HepG2 (cell line): ENCODE data around the gene ZNF22. TPM values are rescaled to one million over a fixed set of nuclear protein-coding genes. Genes with fewer than 3 reads are reported as not detected.

Experiments
- KDM5A ChIP-seq: fragments of 200-600 bp; sonication (generic); IDR thresholded peaks from 2 replicates; pipeline ENCODE4 v1.7.0; 2018; ENCODE audit warnings: antibody characterized with exemption, mild to moderate bottlenecking, low read length, borderline replicate concordance
- KIAA2018 ChIP-seq: sonication (generic); formaldehyde crosslinking; IDR thresholded peaks from 2 replicates; pipeline ENCODE4 v1.5.0; 2020; ENCODE audit warnings: mild to moderate bottlenecking, missing genetic modification reagents, borderline replicate concordance
- MEIS2 ChIP-seq: sonication (generic); formaldehyde crosslinking; IDR thresholded peaks from 2 replicates; pipeline ENCODE4 v1.9.0; 2021; ENCODE audit warnings: mild to moderate bottlenecking, missing genetic modification reagents
- TIGD3 ChIP-seq: sonication (generic); formaldehyde crosslinking; IDR thresholded peaks from 2 replicates; pipeline ENCODE4 v1.5.1; 2020; ENCODE audit warnings: mild to moderate bottlenecking, missing genetic modification reagents, borderline replicate concordance
- ZNF75D ChIP-seq: sonication (generic); formaldehyde crosslinking; IDR thresholded peaks from 2 replicates; pipeline ENCODE4 v1.8.1; 2023; ENCODE audit warnings: missing genetic modification reagents, mild to moderate bottlenecking, borderline replicate concordance
- polyA plus RNA-seq, 8 experiments: library from polyadenylated mRNA; depleted of rRNA in 3 of 8; stranded (reverse) in 7 of 8; unstranded in 1 of 8; fragments of >200 nt; fragmentation: Illumina TruSeq in 4 of 8; extraction: Trizol in 4 of 8; gene quantifications; 2 replicates each; pipeline versions ENCODE4 v1.2.1 to v1.2.3, GENCODE V29; 2011 to 2016; ENCODE audit warnings: low read depth in 4 of 8, missing spikeins in 1 of 8, mixed read lengths in 1 of 8; ENCODE audit not compliant: insufficient read depth in 1 of 8
- total RNA-seq, 5 experiments: library from RNA; depleted of rRNA; stranded (reverse); fragments of >200 nt; fragmentation: Illumina TruSeq; extraction: Trizol; gene quantifications; 2 replicates each; pipeline ENCODE4 v1.2.3, GENCODE V29; 2016; ENCODE audit warnings: low read depth in 1 of 5
- TF ChIP-seq, protein P1 (sequence below): sonication (generic); formaldehyde crosslinking; IDR thresholded peaks from 2 replicates; pipeline ENCODE4 v1.4.0; 2020; ENCODE audit warnings: missing genetic modification reagents
- TF ChIP-seq, protein P2 (sequence below): sonication (generic); formaldehyde crosslinking; IDR thresholded peaks from 2 replicates; pipeline ENCODE4 v1.8.0; 2022; ENCODE audit warnings: missing genetic modification reagents, mild to moderate bottlenecking, moderate library complexity, borderline replicate concordance

The ZNF22 gene
- total and polyA plus RNA-seq, 2 of the 13 experiments (the other 11 are each of a cell fraction or from before 2014, with no cell fraction given), result 0.40 to 1.3 TPM

DNA sequence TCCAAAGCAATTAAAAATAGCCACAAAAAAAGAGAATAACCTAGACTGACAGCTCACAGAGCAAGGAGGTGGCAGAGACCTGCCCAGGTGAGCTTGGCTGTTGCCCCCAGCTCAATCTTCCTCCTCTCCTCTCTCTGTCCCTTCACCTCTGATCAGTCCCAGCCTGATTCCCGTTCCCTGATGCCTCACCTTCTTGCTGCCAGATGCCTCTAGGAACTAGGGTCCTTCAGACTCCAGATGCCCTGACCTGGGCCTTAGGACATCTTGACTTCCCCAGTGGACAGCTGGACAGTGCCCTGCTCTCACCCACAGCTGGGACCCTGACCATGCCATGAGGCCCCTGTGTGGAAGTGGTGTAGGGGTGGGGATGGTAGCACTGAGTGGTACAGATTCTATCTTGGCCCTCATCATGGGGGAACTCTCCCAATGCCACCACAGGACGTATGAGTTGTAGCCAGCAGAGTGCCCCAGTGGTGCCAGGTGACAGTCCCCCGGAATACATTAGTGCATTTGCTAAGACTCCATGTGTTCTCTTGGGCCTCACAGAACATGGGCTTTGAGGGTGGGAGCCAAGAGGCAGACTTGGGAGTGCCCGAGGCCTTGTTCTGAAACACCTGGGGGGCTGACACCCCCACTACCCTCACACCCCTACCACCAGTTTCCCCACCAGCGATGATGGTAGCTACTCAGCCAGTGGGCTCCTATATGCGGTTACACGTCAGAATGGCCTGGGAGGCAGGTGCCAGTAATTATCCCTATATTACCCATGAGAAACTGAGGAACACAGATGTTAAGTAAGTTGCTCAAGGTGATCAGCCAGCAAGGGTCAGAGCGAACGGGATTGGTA lies 24.1 kb upstream of the ZNF22 start (continued):
- TF ChIP-seq, protein P1, sequence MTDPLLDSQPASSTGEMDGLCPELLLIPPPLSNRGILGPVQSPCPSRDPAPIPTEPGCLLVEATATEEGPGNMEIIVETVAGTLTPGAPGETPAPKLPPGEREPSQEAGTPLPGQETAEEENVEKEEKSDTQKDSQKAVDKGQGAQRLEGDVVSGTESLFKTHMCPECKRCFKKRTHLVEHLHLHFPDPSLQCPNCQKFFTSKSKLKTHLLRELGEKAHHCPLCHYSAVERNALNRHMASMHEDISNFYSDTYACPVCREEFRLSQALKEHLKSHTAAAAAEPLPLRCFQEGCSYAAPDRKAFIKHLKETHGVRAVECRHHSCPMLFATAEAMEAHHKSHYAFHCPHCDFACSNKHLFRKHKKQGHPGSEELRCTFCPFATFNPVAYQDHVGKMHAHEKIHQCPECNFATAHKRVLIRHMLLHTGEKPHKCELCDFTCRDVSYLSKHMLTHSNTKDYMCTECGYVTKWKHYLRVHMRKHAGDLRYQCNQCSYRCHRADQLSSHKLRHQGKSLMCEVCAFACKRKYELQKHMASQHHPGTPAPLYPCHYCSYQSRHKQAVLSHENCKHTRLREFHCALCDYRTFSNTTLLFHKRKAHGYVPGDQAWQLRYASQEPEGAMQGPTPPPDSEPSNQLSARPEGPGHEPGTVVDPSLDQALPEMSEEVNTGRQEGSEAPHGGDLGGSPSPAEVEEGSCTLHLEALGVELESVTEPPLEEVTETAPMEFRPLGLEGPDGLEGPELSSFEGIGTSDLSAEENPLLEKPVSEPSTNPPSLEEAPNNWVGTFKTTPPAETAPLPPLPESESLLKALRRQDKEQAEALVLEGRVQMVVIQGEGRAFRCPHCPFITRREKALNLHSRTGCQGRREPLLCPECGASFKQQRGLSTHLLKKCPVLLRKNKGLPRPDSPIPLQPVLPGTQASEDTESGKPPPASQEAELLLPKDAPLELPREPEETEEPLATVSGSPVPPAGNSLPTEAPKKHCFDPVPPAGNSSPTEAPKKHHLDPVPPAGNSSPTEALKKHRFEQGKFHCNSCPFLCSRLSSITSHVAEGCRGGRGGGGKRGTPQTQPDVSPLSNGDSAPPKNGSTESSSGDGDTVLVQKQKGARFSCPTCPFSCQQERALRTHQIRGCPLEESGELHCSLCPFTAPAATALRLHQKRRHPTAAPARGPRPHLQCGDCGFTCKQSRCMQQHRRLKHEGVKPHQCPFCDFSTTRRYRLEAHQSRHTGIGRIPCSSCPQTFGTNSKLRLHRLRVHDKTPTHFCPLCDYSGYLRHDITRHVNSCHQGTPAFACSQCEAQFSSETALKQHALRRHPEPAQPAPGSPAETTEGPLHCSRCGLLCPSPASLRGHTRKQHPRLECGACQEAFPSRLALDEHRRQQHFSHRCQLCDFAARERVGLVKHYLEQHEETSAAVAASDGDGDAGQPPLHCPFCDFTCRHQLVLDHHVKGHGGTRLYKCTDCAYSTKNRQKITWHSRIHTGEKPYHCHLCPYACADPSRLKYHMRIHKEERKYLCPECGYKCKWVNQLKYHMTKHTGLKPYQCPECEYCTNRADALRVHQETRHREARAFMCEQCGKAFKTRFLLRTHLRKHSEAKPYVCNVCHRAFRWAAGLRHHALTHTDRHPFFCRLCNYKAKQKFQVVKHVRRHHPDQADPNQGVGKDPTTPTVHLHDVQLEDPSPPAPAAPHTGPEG, result no peak
- TF ChIP-seq TIGD3 (CRISPR knock-in tag) (peak; percentile 38), KDM5A (no peak), ZNF75D (CRISPR knock-in tag) (no peak), MEIS2 (CRISPR knock-in tag) (0 out of 2 replicates have a peak, but pooled peaks have one; percentile 9), KIAA2018 (no peak)
- TF ChIP-seq, protein P2, sequence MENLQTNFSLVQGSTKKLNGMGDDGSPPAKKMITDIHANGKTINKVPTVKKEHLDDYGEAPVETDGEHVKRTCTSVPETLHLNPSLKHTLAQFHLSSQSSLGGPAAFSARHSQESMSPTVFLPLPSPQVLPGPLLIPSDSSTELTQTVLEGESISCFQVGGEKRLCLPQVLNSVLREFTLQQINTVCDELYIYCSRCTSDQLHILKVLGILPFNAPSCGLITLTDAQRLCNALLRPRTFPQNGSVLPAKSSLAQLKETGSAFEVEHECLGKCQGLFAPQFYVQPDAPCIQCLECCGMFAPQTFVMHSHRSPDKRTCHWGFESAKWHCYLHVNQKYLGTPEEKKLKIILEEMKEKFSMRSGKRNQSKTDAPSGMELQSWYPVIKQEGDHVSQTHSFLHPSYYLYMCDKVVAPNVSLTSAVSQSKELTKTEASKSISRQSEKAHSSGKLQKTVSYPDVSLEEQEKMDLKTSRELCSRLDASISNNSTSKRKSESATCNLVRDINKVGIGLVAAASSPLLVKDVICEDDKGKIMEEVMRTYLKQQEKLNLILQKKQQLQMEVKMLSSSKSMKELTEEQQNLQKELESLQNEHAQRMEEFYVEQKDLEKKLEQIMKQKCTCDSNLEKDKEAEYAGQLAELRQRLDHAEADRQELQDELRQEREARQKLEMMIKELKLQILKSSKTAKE (CRISPR knock-in tag), result peak; percentile 43; the same call in 1 of the 2 replicates
